ENCODE measurements around the gene MEG3.

The MEG3 gene

DNA sequence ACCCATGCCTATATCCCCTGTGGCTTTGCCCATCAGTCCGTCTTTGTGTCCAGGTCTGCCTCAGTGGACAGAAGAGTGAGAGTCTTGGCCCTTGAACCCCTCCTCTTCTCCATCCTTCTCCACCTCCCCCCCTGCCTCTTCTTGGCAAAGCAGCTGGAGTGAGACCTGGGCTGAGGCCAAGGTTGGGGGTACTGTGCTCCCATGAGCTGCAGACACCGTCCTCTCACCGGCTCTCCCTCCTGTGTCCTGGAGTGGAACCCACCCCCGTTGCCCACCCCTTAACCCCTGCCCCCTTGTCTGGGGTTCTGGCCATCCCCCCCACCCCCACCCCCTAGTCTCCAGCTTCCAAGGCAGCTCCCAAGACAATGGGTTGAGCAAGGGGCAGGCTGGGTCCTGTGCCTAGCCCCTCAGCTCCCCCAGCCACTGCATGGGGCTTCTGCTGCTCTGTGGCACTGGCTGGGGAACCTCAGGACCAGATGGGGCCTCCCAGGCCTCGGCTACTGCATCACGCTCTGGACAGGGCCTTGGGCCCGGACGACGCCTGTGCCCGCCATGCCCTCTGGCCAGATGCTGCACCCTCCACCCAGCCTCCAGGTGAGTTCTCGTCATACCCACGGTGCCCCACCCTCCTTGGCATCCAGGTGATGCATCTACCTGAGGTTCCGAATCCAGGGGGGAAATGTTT is 41.9 kb downstream of the MEG3 start:
- DNase-seq: no peak

DNA sequence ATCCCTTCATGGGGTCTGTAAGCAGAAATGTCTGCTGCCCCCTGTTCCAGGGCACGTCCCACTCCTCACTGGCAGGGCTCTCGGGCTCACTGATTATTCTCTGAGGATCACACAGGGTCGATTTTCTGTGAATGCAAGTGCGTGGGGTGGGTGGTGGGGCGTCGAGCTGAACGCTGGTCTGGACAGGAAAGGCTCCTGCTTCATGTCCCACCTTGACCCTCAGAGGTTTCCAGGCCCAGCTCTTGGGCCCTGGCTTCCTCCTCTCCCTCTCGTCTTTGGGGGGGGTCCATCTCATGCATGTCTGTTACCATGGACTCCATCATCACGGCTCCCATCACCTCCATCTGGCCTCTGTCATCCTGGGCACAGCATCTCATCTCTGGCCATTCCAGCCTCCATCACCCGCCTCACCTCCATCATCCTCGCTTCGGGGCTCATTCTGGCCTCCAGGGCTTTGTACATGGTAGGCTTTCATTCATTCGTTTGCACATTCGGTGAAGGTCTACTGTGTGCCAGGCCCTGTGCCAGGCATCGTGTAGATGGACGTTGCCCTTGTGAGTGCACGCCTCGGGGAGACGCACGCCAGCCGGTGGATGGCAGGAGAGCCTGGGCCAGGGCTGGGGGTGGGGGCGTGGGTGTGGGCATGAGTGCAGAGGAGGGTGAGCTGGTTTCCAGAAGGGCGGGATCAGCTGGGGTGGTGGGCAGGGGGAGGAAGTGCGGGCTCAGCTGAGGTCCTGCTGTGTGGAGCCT is 42.9 kb downstream of the MEG3 start:
- no peak for DNase-seq

DNA sequence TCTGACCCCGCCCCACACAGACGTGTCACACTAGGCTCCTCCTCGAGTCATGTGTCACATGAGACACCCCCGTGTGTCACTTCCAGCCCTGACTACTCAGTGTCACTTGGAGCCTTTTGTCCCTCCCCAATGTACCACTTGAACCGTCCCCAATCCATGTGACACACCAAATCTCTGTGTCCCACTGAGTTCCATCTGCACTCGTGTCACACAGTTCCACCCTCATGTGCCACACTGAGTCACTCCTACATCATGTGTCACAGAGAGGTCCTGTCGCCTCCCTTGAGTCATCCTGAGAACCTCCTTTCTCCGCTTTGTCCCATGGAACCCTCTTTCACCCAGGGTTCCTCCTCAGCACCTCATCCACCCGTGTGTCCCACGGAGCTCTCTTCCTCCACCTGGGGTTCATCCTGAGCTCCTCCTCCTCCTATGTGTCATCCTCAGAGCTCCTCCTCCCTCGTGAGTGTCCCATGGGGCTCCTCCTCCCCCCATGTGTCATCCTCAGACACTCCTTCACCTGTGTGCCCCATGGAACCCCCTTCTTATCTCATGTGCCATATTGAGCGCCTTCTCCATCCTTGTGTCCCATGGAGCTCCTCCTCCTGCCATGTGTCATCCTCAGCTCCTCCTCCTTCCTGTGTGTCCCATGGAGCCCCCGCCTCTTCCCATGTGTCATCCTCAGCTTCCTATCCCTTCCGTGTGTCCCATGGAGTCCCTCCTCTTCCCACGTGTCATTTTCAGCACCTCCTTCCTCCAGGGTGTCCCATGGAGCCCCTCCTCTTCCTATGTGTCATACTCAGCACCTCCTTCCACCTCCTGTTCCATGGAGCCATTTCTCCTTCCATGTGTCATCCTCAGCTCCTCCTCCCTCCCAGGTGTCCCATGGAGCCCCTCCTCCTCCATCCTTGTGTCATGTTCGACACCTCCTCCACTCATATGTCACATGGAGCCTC is 45.6 kb downstream of the MEG3 start:
- DNase-seq: no peak

DNA sequence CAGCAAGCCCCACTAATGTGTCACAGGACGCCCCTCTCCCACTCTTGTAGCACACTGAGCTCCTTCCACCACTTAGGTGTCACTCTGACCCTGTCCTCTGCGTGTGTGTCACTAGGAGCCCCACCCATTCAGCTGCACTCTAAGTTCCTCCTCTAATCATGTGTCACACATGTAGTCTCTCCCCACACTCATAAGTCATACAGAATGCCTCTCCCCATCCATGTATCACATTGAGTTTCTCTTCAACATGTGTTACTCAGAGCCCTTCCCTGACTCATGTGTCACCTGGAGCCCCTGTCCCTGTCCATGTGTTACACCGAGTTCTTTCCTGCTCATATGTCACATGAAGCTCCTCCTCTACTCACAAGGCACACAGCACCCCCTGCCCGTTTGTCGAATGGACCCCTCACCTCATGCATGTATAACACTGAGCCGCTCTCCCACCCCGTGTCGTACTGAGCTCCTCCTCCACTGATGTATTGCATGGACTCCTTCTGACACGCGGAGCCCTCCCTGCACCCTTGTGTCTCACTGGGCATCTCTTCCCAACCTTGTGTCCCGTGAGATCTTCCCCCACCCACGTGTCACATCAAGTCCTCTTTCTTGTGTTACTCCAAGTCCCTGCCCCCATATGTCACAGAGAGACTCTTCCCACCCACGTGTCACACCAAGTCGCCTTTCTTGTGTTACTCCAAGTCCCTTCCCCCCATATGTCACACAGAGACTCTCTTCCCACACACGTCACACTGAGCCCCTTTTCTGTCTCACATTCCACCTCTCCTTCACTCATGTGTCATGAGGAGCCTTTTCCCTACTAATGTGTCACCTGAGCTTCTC is 46.6 kb downstream of the MEG3 start:
- DNase-seq: no peak

DNA sequence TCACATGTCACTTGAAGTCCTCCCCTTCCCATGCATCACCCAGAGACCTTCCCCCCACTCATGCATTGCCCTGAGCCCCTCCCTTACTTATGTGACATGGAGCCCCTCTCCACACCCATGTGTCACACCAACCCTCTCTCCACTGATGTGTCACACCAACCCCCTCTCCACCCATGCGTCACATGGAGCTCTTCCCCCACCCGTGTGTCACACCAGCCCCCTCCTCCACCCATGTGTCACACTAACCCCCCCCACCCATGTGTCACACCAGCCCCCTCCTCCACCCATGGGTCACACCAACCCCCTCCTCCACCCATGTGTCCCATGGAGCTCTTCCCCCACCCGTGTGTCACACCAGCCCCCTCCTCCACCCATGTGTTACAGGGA is 47.2 kb downstream of the MEG3 start:
- DNase-seq: no peak

DNA sequence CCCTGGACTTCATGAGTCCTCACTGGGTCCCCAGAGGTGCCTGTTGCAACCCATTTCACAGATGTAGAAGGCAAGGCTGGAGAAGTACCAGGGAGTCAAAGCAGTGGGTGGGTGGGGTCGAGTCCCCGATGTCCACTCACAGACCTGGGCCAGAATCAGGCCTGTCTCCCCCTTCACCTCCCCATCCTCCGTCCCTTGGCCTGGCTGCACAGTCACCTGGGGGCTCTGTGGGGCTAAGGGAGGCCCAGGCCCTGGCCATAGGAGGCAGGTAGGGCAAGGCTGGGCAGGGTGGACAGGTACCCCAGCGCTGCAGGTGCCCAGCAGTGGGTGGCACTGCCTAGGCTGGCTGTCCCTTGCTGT is 48.1 kb downstream of the MEG3 start:
- no peak for DNase-seq

DNA sequence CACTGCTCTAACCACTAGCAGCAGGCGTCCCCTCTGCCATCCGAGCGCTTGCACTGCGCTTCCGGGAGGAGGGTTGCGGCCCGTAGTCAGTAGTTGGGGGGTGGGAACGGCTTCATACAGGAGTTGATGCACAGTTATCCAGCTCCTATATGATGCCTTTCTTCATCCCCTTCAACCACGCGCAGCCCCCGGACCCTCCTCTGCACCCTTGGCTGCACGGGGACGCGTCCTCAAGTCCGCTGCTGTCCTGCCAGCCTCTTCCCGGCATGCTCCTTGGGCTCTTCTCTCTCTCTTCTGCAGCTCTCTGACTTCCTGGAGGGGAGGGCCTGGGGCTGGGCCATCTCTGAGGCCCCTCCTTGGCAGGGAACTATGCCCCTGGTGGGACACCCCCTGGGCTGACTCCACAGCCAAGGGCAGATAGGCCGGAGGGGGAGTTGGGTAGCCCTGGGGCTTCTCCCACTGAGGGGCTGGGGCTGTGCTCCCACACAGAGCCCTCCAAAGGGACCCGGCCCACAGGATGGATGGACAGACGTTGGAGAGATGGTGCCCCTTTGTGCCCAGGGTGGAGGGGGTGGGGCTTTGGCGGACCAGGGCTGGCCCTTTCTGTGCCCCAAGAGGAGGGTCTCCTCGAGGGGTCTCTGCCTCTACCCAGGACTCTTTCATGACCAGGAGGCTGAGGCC is 48.6 kb downstream of the MEG3 start:
- DNase-seq: no peak

DNA sequence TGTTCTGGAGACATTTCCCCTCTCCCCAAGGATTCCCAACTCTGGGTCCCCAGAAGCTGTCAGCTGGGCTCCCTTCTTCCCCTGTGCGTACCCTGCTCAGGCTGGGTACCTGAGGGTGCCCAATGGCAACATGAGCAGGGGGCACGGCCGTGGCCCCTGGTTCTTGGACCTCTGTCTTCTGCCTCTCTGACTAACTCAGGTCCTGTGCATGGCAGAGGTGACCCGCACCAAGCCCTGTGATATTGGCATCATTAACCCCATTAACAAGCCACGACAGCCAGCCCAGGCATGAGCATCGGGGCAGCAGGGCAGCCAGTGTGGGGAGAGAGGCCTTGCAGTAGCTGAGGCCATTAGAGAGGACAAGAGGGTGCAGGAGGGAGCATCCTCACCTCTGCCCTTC is 49.2 kb downstream of the MEG3 start:
- DNase-seq: no peak

DNA sequence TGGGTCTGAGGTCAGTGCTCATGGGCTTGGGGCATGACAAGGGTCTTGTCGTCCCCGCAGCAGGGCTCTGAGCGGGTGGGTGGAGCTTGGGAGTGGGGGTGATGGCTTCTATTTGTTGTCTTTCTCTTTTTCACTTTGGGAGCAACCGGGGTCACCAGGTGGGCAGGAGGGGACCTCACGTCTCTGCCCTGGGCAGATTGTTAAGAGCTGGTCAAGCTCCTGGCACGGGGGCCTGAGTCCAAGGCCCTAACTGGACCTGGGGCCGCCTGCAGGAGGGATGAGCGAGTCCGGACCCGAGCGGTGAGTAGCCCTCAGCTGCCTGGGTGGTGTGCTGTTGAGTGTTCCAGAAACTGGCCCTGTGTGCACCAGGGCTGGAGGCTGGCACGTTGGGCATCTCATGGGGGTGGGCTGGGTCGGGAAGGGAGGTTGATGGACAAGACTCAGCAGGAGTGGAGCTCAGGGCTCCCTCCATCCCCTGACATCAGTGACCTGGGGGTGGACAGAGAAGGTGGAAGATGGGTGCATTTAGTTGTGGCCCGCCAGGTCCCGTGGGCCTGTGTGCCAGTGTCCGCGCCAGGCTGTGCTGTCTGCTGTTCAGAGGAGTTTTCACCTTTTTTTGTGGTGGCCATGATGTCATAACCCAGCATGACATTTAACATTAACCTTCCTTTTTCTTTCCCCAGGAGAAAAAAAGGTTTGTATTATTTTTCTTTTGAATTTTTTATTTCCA is 50.1 kb downstream of the MEG3 start:
- no peak for DNase-seq

DNA sequence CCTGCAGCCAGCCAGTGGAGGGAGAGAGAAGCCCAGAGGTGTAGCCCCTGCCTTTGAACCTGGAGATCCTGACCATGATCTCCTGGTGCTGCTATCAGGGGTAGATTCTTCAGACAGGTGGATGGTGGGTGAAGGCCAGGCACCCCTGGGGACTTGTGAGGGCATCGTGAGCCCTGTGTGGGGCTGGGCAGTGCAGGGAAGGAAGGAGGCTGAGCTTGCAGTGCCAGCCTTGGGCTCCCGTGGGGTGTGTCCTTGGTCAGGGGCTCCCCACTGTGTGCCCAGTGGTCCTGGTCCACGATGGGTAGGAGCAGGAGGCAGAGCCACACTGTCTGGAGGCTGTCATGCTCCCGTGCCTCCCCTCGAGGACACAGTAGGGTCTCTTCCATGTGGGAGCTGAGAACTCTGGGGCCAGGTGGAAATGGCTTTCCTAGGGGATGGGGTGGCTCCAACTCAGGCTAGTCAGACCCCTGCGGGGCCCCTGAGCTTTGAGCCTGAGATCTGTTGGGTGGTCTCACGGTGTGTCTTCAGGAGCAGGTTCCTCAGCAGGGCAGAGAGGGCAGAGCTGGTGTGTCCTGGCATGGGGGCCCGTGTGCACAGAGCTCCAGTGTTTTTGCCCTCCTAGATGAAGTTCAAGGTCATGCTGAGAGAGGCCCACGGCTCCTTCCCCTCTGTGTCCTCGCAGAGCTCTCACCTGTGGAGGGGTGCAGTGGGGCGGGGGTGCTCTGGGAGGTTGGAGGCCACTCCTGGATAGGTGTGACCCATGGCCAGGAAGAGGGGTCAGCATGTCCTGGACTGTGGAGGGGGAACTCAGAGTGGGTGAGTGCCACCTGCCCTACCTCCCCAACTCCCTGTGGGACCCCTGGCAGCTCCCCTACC is 52.6 kb downstream of the MEG3 start:
- no peak for DNase-seq

DNA sequence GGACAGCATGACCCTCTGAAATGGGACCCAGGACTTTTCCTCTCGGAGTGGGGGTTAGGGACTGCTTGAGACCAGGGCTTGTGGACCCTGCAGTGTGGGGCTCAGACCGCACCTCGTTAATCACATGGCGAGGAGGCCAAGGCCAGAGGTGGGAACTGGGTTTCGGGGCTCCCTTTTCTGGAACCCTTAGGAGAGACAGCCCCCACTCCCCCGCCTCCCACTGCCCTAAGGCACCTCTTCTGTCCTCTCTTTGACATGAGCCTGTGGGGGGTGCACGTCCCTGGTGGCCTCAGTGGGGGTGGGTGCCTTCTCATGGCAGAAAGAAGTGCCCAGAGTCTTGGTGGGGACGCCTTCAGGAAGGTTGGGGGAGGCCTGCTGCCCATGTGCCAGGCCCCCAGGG is 53.3 kb downstream of the MEG3 start:
- DNase-seq: no peak

DNA sequence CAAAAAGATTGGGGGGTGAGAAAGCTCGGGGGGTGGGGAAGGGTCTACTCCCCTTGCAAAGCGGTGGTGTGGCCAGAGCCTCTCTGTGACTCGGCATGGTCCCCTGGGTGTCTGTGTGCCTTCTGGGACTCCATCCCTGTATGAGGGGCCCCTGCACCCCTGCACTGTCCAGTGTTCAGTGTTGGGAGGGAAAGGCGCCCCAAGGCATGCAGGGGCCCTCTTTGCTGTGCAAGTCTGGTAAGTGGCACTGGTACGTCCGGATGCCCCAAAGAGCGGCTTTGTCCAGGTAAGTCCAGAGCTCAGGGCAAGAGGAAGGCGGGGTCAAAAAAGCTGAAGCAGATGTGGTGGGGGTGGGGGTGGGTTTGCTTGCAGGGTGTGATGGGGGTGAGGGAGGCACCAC is 53.9 kb downstream of the MEG3 start:
- no peak for DNase-seq

DNA sequence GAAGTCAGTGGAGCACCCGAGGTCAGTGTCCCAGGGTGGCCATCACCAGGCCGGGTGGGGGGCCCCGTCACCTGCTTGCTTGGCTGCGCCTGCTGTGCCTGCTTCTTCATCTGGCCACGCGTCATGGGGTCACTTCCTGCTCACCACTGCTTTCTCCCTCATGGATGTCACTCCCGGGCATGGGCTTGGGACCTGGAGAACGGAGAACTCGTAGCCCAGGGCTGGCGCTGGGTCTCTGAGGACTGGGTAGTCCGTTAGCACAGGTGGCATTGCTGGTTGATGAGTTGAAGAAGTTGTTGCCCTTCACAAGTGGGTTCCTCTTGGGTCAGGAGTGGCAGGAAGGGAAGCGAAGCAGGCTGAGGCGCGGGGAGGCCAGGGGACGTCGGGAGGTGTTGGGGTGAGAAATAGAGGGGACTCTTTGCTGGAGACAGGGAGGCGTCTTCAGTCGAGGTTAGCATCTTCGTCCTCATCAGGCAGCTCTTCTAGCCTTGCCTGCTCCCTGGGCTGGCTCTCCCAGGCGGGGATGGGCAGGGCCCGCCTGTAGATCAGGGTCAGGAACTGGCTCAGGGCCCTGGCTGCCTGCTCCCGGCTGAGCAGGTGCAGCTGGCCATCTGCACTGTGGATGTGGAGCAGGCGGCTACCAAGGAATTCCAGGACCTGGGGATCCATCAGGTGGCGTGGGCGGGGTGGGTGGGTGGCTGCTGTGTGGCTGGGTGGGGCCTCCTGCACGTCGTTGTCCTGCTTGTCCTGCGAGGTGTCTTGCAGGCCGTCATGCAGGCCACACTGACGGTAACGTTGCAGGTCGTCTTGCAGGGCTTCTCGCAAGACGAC is 54.6 kb downstream of the MEG3 start:
- no peak for DNase-seq

DNA sequence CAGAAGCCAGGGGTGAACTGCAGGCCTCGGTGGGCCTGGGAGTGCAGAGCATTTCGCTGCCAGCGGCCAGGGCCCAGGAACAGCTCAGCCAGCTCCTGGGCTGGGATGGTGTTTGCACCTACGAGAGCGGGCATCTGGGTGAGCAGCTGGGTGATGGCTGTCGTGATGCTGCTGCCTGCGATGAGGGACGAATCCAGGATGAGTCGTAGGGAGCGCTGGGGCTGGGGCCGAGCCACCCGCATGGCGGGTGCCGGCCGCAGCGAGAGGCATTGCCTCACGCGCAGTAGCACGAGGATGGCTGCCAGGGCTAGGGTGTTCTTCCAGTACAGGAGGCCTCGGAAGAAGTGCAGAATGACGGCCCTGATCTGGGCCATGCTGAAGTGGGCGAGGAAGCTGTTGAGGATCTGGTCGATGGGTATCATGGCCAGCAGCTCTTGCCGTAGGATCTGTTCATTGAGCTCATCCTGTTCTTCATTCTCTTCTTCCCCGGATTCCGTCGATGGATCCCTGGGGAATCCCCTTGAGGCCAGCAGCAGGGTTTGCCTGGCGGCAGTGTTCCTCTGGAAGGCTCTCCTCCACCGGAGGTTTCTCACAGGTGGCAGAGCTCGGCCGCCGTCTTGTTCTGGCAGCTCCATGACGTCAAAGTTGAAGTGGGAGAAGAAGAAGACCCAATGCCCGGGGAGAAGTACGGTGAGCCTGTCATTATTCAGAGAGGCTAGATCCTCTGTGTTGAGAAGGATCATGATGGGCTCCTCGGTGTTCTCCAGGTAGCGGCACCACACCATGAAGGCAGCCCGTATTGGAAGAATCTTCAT is 55.5 kb downstream of the MEG3 start:
- DNase-seq: no peak

DNA sequence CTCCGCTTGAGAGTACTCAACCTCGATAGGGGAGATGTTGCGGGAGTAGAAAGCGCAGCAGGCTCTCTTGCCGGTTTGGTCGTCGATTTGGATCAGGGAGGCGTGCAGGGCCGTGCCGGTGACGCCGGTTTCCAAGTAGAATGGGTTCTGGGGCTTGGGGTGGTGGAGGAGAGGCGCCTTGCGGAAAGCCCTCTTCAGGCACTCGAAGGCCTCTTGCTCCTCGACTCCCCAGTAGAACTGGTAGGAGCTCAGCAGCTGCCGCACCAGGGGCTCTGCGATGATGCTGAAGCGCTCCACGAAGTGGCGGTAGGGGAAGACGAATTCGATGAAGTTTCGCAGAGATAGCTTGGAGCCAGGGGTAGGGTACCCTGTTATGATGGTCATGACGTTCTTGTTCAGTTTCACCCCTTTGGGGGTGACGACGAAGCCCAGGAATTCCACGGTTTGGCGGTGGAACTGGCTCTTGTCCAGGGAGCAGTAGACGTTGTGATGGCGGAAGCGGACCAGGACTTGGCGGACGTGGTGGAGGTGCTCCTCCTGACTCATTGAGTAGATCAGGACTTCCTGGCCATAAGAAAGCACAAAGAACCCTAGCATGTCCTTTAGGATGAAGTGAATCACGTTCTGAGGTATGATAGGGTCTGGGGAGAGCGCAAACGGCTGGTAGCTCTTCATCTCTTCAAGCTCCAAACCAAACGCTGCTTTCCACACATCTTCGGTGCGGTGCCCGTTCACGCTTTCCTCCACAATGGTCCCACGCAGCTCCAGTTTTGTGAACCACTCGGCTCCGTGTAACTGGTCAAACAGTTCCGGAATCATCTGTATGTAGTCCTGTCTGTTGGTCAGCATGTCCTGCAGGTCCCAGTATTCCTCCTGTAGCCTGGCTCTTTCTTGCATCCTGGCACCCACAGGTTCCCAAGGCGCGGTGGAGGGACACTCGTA is 56.4 kb downstream of the MEG3 start:
- no peak for DNase-seq

DNA sequence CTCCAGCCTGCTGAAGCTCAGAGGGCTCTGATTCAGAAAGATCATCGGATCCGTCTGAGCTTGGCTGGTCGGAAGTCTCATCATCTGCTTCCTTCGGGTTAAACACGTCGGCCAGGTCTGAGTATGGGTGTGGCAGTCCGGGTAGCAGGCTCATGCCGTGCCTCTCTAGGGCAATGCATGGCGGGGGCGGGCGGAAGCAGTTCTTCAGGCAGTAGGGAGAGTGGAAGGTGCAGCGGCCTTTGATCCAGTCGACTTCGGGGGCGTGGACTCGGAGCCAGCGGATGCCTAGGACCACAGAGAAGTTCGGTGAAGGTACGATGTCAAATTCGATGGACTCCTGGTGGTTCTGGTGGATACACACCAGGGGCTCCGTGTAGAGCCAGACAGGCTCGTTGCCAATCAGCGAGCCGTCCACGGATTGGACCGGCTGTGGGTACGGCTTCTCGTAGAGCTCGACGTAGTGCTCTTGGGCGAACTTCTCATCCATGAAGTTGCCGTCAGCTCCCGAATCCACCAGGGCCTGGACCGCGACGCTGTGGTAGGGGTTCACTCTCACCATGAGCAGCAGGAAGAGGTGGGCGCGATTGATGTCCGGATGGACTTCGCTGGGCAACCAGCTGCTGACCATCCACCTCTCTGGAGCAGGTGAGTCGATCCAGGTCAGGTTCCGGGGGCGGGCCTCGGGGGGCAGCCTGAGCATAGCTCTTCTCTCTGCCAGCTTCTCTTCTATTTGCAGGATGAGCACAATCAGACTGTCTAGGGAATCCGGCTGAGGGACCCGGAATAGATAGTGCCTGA is 57.3 kb downstream of the MEG3 start:
- no peak for DNase-seq

DNA sequence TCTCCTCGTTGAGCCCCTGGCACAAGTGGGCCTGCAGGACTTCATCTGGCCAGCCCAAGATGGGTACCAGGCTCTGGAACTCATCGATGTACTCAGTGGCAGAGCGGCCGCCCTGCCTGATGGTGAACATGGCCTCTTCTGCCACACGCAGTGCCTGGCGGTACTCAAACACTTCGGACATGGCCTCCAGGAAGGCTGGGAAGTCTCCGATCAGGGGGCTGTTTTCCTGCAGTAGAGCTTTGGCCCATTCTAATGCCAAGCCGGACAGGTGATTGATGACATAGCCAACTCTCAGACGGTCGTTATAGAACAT is 57.8 kb downstream of the MEG3 start:
- DNase-seq: no peak

All from kidney glomerular epithelial cell (primary cell).